Endothelial cell of umbilical vein (primary cell): ENCODE data around the gene VPS13A. TPM values are rescaled to one million over a fixed set of nuclear protein-coding genes. Genes with fewer than 3 reads are reported as not detected.

ENCODE experiments used
- BruUV-seq: library from RNA; stranded (reverse); fragments of 400-500 nt; replicated peaks from 2 replicates; lab custom pipeline; 2021; lab: Mats Ljungman, UMichigan
- CTCF ChIA-PET: fragments of 300-600, 350-600 bp; sonication (Branson Sonifier 250); formaldehyde crosslinking; loops from one replicate; lab custom pipeline; 2021; ENCODE audit warnings: antibody characterized with exemption, inconsistent platforms; lab: Charles Lee
- POLR2A ChIA-PET: fragments of 300-600, 350-600 bp; sonication (Branson Sonifier 250); formaldehyde crosslinking; loops from one replicate; lab custom pipeline; 2021; ENCODE audit warnings: antibody characterized with exemption, inconsistent platforms; lab: Charles Lee
- DNase-seq: peaks from one replicate; pipeline ENCODE4 v3.0.0-alpha.2; 2011; ENCODE audit warnings: low read depth, low spot score
- FAIRE-seq: peaks from 2 replicates; lab custom pipeline; 2011; peaks lifted over from hg19 to GRCh38; lab: Jason Lieb, UNC
- H2AFZ ChIP-seq: 2 replicates; pipeline ENCODE4 v1.6.0; 2012; ENCODE audit warnings: low read depth, low read length, control low read depth, inconsistent platforms
- H3K27ac ChIP-seq: 2 replicates; pipeline ENCODE4 v1.5.1; 2011; ENCODE audit warnings: low read depth, mild to moderate bottlenecking, control low read depth, low read length, moderate library complexity; ENCODE audit not compliant: insufficient read depth
- H3K27me3 ChIP-seq, 2 experiments: 2 replicates each; pipeline versions ENCODE4 v1.6.0 to v1.6.1; 2011; ENCODE audit warnings: low read length in 2 of 2, mixed read lengths in 1 of 2; ENCODE audit not compliant: control insufficient read depth in 2 of 2, insufficient read depth in 2 of 2
- H3K36me3 ChIP-seq, 2 experiments: 2 replicates in 1 of 2; 3 replicates in 1 of 2; pipeline ENCODE4 v1.5.1; 2011; ENCODE audit warnings: low read length in 2 of 2, mild to moderate bottlenecking in 1 of 2, moderate library complexity in 1 of 2; ENCODE audit not compliant: control insufficient read depth in 2 of 2, insufficient read depth in 2 of 2; ENCODE audit errors: extremely low read depth in 1 of 2
- H3K4me1 ChIP-seq: 3 replicates; pipeline ENCODE4 v1.5.1; 2011; ENCODE audit warnings: mild to moderate bottlenecking, low read length; ENCODE audit not compliant: control insufficient read depth, insufficient read depth; ENCODE audit errors: extremely low read depth
- H3K4me2 ChIP-seq: 2 replicates; pipeline ENCODE4 v1.6.1; 2011; ENCODE audit warnings: low read length, control low read depth, mixed read lengths; ENCODE audit not compliant: insufficient read depth
- H3K4me3 ChIP-seq, 3 experiments: fragments of 200-600 bp in 1 of 3; sonication (generic), shearing (Covaris generic) in 1 of 3; replicated peaks in 1 of 3; 2 replicates each; pipeline ENCODE4 v1.5.1; 2011 to 2016; ENCODE audit warnings: control low read depth in 3 of 3, low read length in 3 of 3, mild to moderate bottlenecking in 2 of 3, inconsistent platforms in 1 of 3, low read depth in 1 of 3, moderate library complexity in 1 of 3; ENCODE audit not compliant: insufficient read depth in 1 of 3
- H3K79me2 ChIP-seq: 2 replicates; pipeline ENCODE4 v1.6.0; 2012; ENCODE audit warnings: low read length, inconsistent platforms; ENCODE audit not compliant: control insufficient read depth, insufficient read depth
- H3K9ac ChIP-seq: replicated peaks from 2 replicates; pipeline ENCODE3; 2011; ENCODE audit warnings: low read length, control low read depth; ENCODE audit not compliant: insufficient read depth; ENCODE audit errors: extremely low read depth
- H3K9me1 ChIP-seq: replicated peaks from 3 replicates; pipeline ENCODE4 v1.6.0; 2011; ENCODE audit warnings: mild to moderate bottlenecking, low read length; ENCODE audit not compliant: control insufficient read depth, insufficient read depth; ENCODE audit errors: extremely low read depth
- H3K9me3 ChIP-seq: replicated peaks from 2 replicates; pipeline ENCODE4 v1.5.1; 2012; ENCODE audit warnings: low read length, inconsistent platforms; ENCODE audit not compliant: control insufficient read depth, insufficient read depth
- H4K20me1 ChIP-seq: replicated peaks from 2 replicates; pipeline ENCODE3; 2011; ENCODE audit warnings: mild to moderate bottlenecking, low read length; ENCODE audit not compliant: control insufficient read depth, insufficient read depth; ENCODE audit errors: extremely low read depth
- FOS ChIP-seq: IDR thresholded peaks from 2 replicates; pipeline ENCODE4 v1.6.1; 2011; ENCODE audit warnings: mild to moderate bottlenecking, low read length, moderate library complexity, borderline replicate concordance; ENCODE audit not compliant: insufficient read depth
- JUN ChIP-seq: IDR thresholded peaks from 2 replicates; pipeline ENCODE4 v1.6.1; 2011; ENCODE audit warnings: borderline replicate concordance, low read depth; ENCODE audit not compliant: insufficient read length, insufficient read depth
- POLR2A ChIP-seq: IDR thresholded peaks from 2 replicates; pipeline ENCODE4 v1.6.1; 2012; ENCODE audit warnings: low read depth, mild to moderate bottlenecking, control low read depth, low read length
- POLR2AphosphoS5 ChIP-seq: IDR thresholded peaks from 2 replicates; pipeline ENCODE4 v1.6.1; 2012; ENCODE audit warnings: low read depth, mild to moderate bottlenecking, control low read depth, low read length, moderate library complexity; ENCODE audit not compliant: insufficient read depth
- dilution Hi-C: fragments of 300-500 bp; cut with MboI; formaldehyde crosslinking; loops from one replicate; pipeline ENCODE4 v1.15.0; 2019; ENCODE audit warnings: low sequenced_read_pairs; ENCODE audit not compliant: extremely low pct_ligation_motif_present
- intact Hi-C: fragments of 100-400 bp; cut with micrococcal nuclease; formaldehyde crosslinking; loops from one replicate; pipeline ENCODE4 v1.10.0; 2022
- polyA plus RNA-seq, 4 experiments: library from polyadenylated mRNA; depleted of rRNA in 3 of 4; stranded (reverse) in 3 of 4; unstranded in 1 of 4; fragments of >200 nt; gene quantifications; 2 replicates each; pipeline versions ENCODE4 v1.2.1 to v1.2.3, GENCODE V29; 2011 to 2012; ENCODE audit warnings: missing spikeins in 1 of 4
- total RNA-seq: library from RNA; stranded (reverse); gene quantifications from 2 replicates; pipeline ENCODE4 v1.2.3, GENCODE V29; 2021
- TF ChIP-seq, protein P1 (sequence below): IDR thresholded peaks from 2 replicates; pipeline ENCODE4 v1.6.1; 2011; ENCODE audit not compliant: insufficient read depth, insufficient read length

The VPS13A gene
- total and polyA plus RNA-seq, 2 donors (not counting 3 experiments of a cell fraction or from before 2014, with no cell fraction given): 4.7 to 33.3 TPM

DNA sequence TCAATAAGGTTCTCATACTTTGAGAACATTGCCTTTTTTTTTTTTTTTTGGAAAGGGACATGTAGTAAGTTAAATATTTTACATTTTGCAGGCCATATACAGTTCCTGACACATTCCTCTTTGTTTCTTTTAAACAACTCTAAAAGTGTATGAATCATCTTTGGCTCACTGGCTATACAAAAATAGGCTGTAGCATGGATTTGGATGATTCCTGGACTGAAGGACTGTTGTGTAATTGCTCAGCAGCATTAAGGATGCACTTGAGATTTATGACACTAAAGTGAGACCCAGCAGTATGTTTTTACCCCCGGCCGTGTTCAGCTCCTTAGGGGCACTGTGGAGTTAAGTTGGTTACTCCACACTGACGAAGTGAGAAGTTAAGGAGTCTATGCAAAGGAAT, 41.3 kb downstream of the VPS13A start:
- dilution Hi-C loops: no loop called here
- peak; percentile 2 for DNase-seq

DNA sequence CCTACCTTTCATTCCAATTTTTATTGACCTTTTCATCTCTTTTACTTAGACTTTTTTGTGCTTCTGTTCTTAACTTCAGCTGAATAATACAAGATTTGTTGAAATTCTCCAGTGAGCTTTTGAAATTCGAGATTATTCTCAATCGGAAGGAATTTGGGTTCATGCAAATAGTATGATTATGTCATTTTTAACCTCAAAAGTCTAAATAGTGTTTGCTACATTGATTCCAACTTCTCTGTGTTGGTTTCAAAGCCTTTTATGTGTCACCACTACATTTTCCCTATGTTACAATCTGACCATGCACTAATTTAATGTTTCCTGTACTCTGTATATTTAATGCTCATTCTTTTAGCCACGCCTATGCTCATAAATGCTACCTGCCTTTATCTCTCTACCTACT, 44.1 kb downstream of the VPS13A start:
- H3K36me3 ChIP-seq: no peaks in the 10 kb centered on the region
- BruUV-seq: no TSS peak
- H2AFZ ChIP-seq: no peak overlapping the region
- no peaks in the 10 kb centered on the region for H3K9me1 ChIP-seq
- dilution Hi-C loops: no loop called here
- H4K20me1 ChIP-seq: no peaks in the 10 kb centered on the region
- TF ChIP-seq POLR2A (no peak), JUN (no peak), POLR2AphosphoS5 (no peak)
- TF ChIP-seq, protein P1, sequence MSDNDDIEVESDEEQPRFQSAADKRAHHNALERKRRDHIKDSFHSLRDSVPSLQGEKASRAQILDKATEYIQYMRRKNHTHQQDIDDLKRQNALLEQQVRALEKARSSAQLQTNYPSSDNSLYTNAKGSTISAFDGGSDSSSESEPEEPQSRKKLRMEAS: no peak
- ChIA-PET CTCF (interaction anchor here (3.1 kb wide), 1 partner anchor 54 kb away, joined by 6 read pairs; no protein-coding TSS in a partner anchor), POLR2A (no interaction called here)
- no peaks in the 10 kb centered on the region for H3K27me3 ChIP-seq
- FAIRE-seq (no peak), DNase-seq (no peak)
- H3K4me3 ChIP-seq: no peak overlapping the region
- intact Hi-C loops: loop anchor here (1.0 kb wide), 1 partner anchor 29 kb away; no protein-coding TSS in a partner anchor
- no peak overlapping the region for H3K9ac ChIP-seq
- no peak overlapping the region for H3K4me2 ChIP-seq
- no peaks in the 10 kb centered on the region for H3K4me1 ChIP-seq
- H3K9me3 ChIP-seq: no peaks in the 10 kb centered on the region
- no peak overlapping the region for H3K27ac ChIP-seq
- H3K79me2 ChIP-seq: no peaks in the 10 kb centered on the region

More for the DNA sequence above, 41.3 kb downstream of the VPS13A start:
- TF ChIP-seq JUN (no peak), FOS (peak; percentile 26)
- H3K9ac ChIP-seq: no peak overlapping the region
- POLR2A ChIA-PET: no interaction called here
- no peaks in the 10 kb centered on the region for H3K27me3 ChIP-seq
- no peak for FAIRE-seq
- no TSS peak for BruUV-seq
- H3K36me3 ChIP-seq: no peaks in the 10 kb centered on the region
- H3K9me3 ChIP-seq: no peaks in the 10 kb centered on the region
- H3K4me3 ChIP-seq: no peak overlapping the region
- CTCF ChIA-PET: interaction anchor here (0.5 to 3.7 kb wide), 2 partner anchors 52 to 137 kb away, joined by 3 to 32 read pairs; no protein-coding TSS in a partner anchor
- intact Hi-C loops: no loop called here
- no peak overlapping the region for H3K4me2 ChIP-seq
- H3K79me2 ChIP-seq: no peaks in the 10 kb centered on the region
- no peak overlapping the region for H2AFZ ChIP-seq
- H3K4me1 ChIP-seq: no peaks in the 10 kb centered on the region
- H3K27ac ChIP-seq: no peak overlapping the region
- H3K9me1 ChIP-seq: no peaks in the 10 kb centered on the region
- H4K20me1 ChIP-seq: no peaks in the 10 kb centered on the region
